A549 (cell line): Measurements from ENCODE around the gene DPEP2. TPM values are rescaled to one million over a fixed set of nuclear protein-coding genes. Genes with fewer than 3 reads are reported as not detected.

Source experiments
- ATAC-seq, 2 experiments: fragments of 200-7000 bp in 1 of 2; fragments of >200 bp in 1 of 2; cut with Nextera tagmentation in 1 of 2; cut with Tn5 transposase in 1 of 2; 3 replicates each; pipeline versions ENCODE4 v1.8.0 to v1.9.1; 2018 to 2020; ENCODE audit warnings: mild to moderate bottlenecking in 1 of 2, moderate library complexity in 1 of 2
- CTCF ChIA-PET: fragments of 300-600 bp; sonication (Branson Sonifier 250); formaldehyde crosslinking; extraction: SDS; loops from one replicate; lab custom pipeline; 2021; ENCODE audit warnings: antibody characterized with exemption, inconsistent platforms; lab: Yijun Ruan, JAX
- POLR2A ChIA-PET: fragments of 350-600 bp; formaldehyde crosslinking; extraction: SDS; loops from one replicate; lab custom pipeline; 2021; ENCODE audit warnings: antibody characterized with exemption, inconsistent platforms; lab: Yijun Ruan, JAX
- DNase-seq, 2 experiments: peaks; one replicate each; pipeline versions ENCODE4 v3.0.0 to v3.0.0-alpha.2; 2011 to 2016; ENCODE audit warnings: low read depth in 1 of 2, low spot score in 1 of 2
- FAIRE-seq: peaks from 2 replicates; lab custom pipeline; 2011; peaks lifted over from hg19 to GRCh38; lab: Jason Lieb, UNC
- H3K27ac ChIP-seq, 2 experiments: fragments of >200 bp; sonication (Bioruptor Twin); formaldehyde crosslinking; 3 replicates each; pipeline ENCODE4 v1.5.1; 2016 to 2017
- H3K4me1 ChIP-seq: fragments of >200 bp; sonication (Bioruptor Twin); formaldehyde crosslinking; 3 replicates; pipeline ENCODE4 v1.6.1; 2016
- H3K4me2 ChIP-seq: fragments of >200 bp; sonication (Bioruptor Twin); formaldehyde crosslinking; 3 replicates; pipeline ENCODE4 v1.6.1; 2016
- H3K4me3 ChIP-seq: fragments of >200 bp; sonication (Bioruptor Twin); formaldehyde crosslinking; 3 replicates; pipeline ENCODE4 v1.5.1; 2016
- H3K9me3 ChIP-seq: fragments of >200 bp; sonication (Bioruptor Twin); formaldehyde crosslinking; 3 replicates; pipeline ENCODE4 v1.6.1; 2016
- ATOH8 ChIP-seq: fragments of 250-450 bp; sonication (Bioruptor Pico); IDR thresholded peaks from 2 replicates; pipeline ENCODE4 v1.5.0; 2020; ENCODE audit warnings: low read depth, mild to moderate bottlenecking, moderate library complexity
- CEBPB ChIP-seq, 2 experiments: fragments of >200 bp in 1 of 2; sonication (Bioruptor Twin) in 1 of 2; formaldehyde crosslinking in 1 of 2; IDR thresholded peaks; 2 replicates each; pipeline ENCODE4 v1.6.1; 2012 to 2016
- E2F6 ChIP-seq: IDR thresholded peaks from 2 replicates; pipeline ENCODE4 v1.6.1; 2012; ENCODE audit warnings: low read depth, borderline replicate concordance
- EHF ChIP-seq: fragments of 250-450 bp; sonication (Bioruptor Pico); IDR thresholded peaks from 2 replicates; pipeline ENCODE4 v1.5.0; 2020; ENCODE audit warnings: mild to moderate bottlenecking
- EHMT2 ChIP-seq: fragments of 200-600 bp; sonication (generic); IDR thresholded peaks from 2 replicates; pipeline ENCODE4 v1.6.1; 2016; ENCODE audit warnings: antibody characterized with exemption, low read depth, mild to moderate bottlenecking, moderate library complexity
- EP300 ChIP-seq, 2 experiments: fragments of >200 bp; sonication (Bioruptor Twin); formaldehyde crosslinking; IDR thresholded peaks; 2 replicates in 1 of 2; 3 replicates in 1 of 2; pipeline ENCODE4 v1.6.1; 2016 to 2017
- FOSL2 ChIP-seq, 2 experiments: fragments of 450-650 bp in 1 of 2; fragments of >200 bp in 1 of 2; sonication (Bioruptor Twin) in 1 of 2; formaldehyde crosslinking; IDR thresholded peaks; 2 replicates each; pipeline versions ENCODE4 v1.5.0 to v1.6.1; 2016 to 2020; ENCODE audit warnings: mild to moderate bottlenecking in 1 of 2, moderate library complexity in 1 of 2
- GATA3 ChIP-seq: IDR thresholded peaks from 2 replicates; pipeline ENCODE4 v1.6.1; 2012; ENCODE audit warnings: borderline replicate concordance
- HDAC2 ChIP-seq: fragments of 200-600 bp; sonication (generic); IDR thresholded peaks from 2 replicates; pipeline ENCODE4 v1.6.1; 2016
- HMGXB4 ChIP-seq: fragments of 250-450 bp; sonication (Bioruptor Pico); IDR thresholded peaks from 2 replicates; pipeline ENCODE4 v1.5.0; 2021; ENCODE audit warnings: mild to moderate bottlenecking, moderate library complexity, borderline replicate concordance
- JUN ChIP-seq, 2 experiments: fragments of >200 bp; sonication (Bioruptor Twin); formaldehyde crosslinking; IDR thresholded peaks; 2 replicates in 1 of 2; 3 replicates in 1 of 2; pipeline ENCODE4 v1.6.1; 2016 to 2017
- KDM1A ChIP-seq: fragments of 200-600 bp; sonication (generic); IDR thresholded peaks from 2 replicates; pipeline ENCODE4 v1.6.1; 2016; ENCODE audit warnings: low read depth, mild to moderate bottlenecking
- KDM5A ChIP-seq: fragments of 200-600 bp; sonication (generic); IDR thresholded peaks from 2 replicates; pipeline ENCODE4 v1.6.1; 2016; ENCODE audit warnings: antibody characterized with exemption, mild to moderate bottlenecking
- MAX ChIP-seq: IDR thresholded peaks from 2 replicates; pipeline ENCODE4 v1.6.1; 2012
- MAZ ChIP-seq: fragments of 150-350 bp; IDR thresholded peaks from 2 replicates; pipeline ENCODE4 v1.6.1; 2014; ENCODE audit warnings: antibody characterized with exemption, low read depth, low read length, borderline replicate concordance
- MYC ChIP-seq: IDR thresholded peaks from 2 replicates; pipeline ENCODE4 v1.6.1; 2012; ENCODE audit warnings: mild to moderate bottlenecking, inconsistent platforms, low read length, improper control_type of control experiment, borderline replicate concordance
- NFE2L2 ChIP-seq: fragments of 150-350 bp; conservative IDR thresholded peaks from 2 replicates; pipeline ENCODE4 v1.6.1; 2014; ENCODE audit warnings: low read length
- PBX3 ChIP-seq: IDR thresholded peaks from 2 replicates; pipeline ENCODE4 v1.6.1; 2012
- POLR2A ChIP-seq: IDR thresholded peaks from 2 replicates; pipeline ENCODE4 v1.6.1; 2012; ENCODE audit warnings: mild to moderate bottlenecking, low read length
- POLR2AphosphoS2 ChIP-seq: conservative IDR thresholded peaks from 2 replicates; pipeline ENCODE4 v1.6.1; 2012; ENCODE audit warnings: low read length, improper control_type of control experiment, inconsistent platforms
- RAD21 ChIP-seq, 2 experiments: fragments of >200 bp in 1 of 2; sonication (Bioruptor Twin) in 1 of 2; formaldehyde crosslinking in 1 of 2; IDR thresholded peaks in 1 of 2; conservative IDR thresholded peaks in 1 of 2; 2 replicates in 1 of 2; 3 replicates in 1 of 2; pipeline ENCODE4 v1.6.1; 2012 to 2018; ENCODE audit warnings: inconsistent platforms in 1 of 2
- RARB ChIP-seq: fragments of 250-450 bp; sonication (Bioruptor Pico); IDR thresholded peaks from 2 replicates; pipeline ENCODE4 v1.8.0; 2021; ENCODE audit warnings: mild to moderate bottlenecking, moderate library complexity
- RCOR1 ChIP-seq: fragments of 150-350 bp; IDR thresholded peaks from 2 replicates; pipeline ENCODE4 v1.6.1; 2014; ENCODE audit warnings: antibody characterized with exemption, low read length, low read depth
- REST ChIP-seq: fragments of 200-600 bp; sonication (generic); IDR thresholded peaks from 2 replicates; pipeline ENCODE4 v1.6.1; 2016; ENCODE audit warnings: antibody characterized with exemption, mild to moderate bottlenecking, moderate library complexity
- RFX5 ChIP-seq: fragments of 450-650 bp; IDR thresholded peaks from 2 replicates; pipeline ENCODE4 v1.7.1; 2014; ENCODE audit warnings: antibody characterized with exemption, mild to moderate bottlenecking, moderate library complexity
- USF2 ChIP-seq: fragments of 450-650 bp; IDR thresholded peaks from 2 replicates; pipeline ENCODE4 v1.6.1; 2014; ENCODE audit warnings: antibody characterized with exemption
- ZC3H11A ChIP-seq: fragments of 450-650 bp; IDR thresholded peaks from 2 replicates; pipeline ENCODE4 v1.6.1; 2014; ENCODE audit warnings: antibody characterized with exemption, mild to moderate bottlenecking
- ZNF302 ChIP-seq: fragments of 250-450 bp; sonication (Bioruptor Pico); IDR thresholded peaks from 2 replicates; pipeline ENCODE4 v1.9.0; 2021; ENCODE audit warnings: inconsistent platforms, mild to moderate bottlenecking, moderate library complexity
- ZSCAN20 ChIP-seq: fragments of 250-450 bp; sonication (Bioruptor Pico); IDR thresholded peaks from 2 replicates; pipeline ENCODE4 v1.8.0; 2022; ENCODE audit warnings: mild to moderate bottlenecking, moderate library complexity
- WGBS: methylation state at CpG from one replicate; pipeline ENCODE4 v1.1.6; 2017; ENCODE audit errors: missing lambda C conversion rate; 5-methylcytosine and 5-hydroxymethylcytosine counted together
- polyA plus RNA-seq, 4 experiments: library from polyadenylated mRNA; depleted of rRNA in 3 of 4; stranded (reverse); fragments of >200 nt; fragmentation: RNase III in 1 of 4; extraction: RNeasy Plus Mini Kit Qiagen cat#74134 plus additional on column Dnase treatment in 1 of 4; gene quantifications; 2 replicates in 3 of 4; 3 replicates in 1 of 4; pipeline ENCODE4 v1.2.3, GENCODE V29; 2011 to 2017

The DPEP2 gene
- polyA plus RNA-seq, 2 of the 4 experiments (the other 2 are of a cell fraction), result not detected

GRCh38 chr16:67962135-67962534 lies 37.1 kb downstream of the DPEP2 start:
- Histone ChIP-seq H3K27ac (no peak overlapping the region), H3K4me3 (no peak overlapping the region), H3K4me2 (no peak overlapping the region), H3K4me1 (peaks cover 16% of the 10 kb centered on the region), H3K9me3 (no peaks in the 10 kb centered on the region)
- FAIRE-seq (no peak), ATAC-seq (no peak), DNase-seq (no peak)
- CTCF ChIA-PET, result interaction anchor here (0.9 to 1.9 kb wide), 5 partner anchors 10 to 146 kb away, joined by 3 to 9 read pairs (median 3); no protein-coding TSS in a partner anchor
- 92% methylated on average over 8 of the region's 8 CpGs for WGBS
- TF ChIP-seq ATOH8 (CRISPR knock-in tag), result no peak
- no peak for TF ChIP-seq E2F6
- no peak for TF ChIP-seq MYC
- TF ChIP-seq RARB (CRISPR knock-in tag), result no peak
- TF ChIP-seq USF2, result no peak
- no peak for TF ChIP-seq ZC3H11A
- no peak for TF ChIP-seq REST
- no peak for TF ChIP-seq RCOR1
- no peak for TF ChIP-seq KDM1A
- TF ChIP-seq JUN (IDR thresholded peaks at IDR 0.05), result no peak
- TF ChIP-seq MAZ, result no peak
- TF ChIP-seq KDM5A, result no peak
- no peak for TF ChIP-seq HMGXB4
- TF ChIP-seq EHF (CRISPR knock-in tag), result no peak
- no peak for TF ChIP-seq FOSL2 (IDR thresholded peaks at IDR 0.05)
- no peak for TF ChIP-seq FOSL2 (CRISPR knock-in tag; IDR thresholded peaks at IDR 0.05)
- TF ChIP-seq POLR2A, result no peak
- TF ChIP-seq MAX, result no peak
- POLR2A ChIA-PET, result no interaction called here

GRCh38 chr16:67961551-67961957 lies 37.7 kb downstream of the DPEP2 start:
- Histone ChIP-seq H3K4me2 (no peak overlapping the region), H3K4me3 (no peak overlapping the region), H3K4me1 (peaks cover 10% of the 10 kb centered on the region), H3K27ac (no peak overlapping the region), H3K9me3 (no peaks in the 10 kb centered on the region)
- ATAC-seq, result no peak
- WGBS, result 89% methylated on average over 13 of the region's 13 CpGs
- ChIA-PET POLR2A (no interaction called here), CTCF (interaction anchor here (1.6 to 1.9 kb wide), 2 partner anchors 9 to 145 kb away, joined by 4 to 6 read pairs; no protein-coding TSS in a partner anchor)
- no peak for FAIRE-seq
- no peak for DNase-seq
- TF ChIP-seq ZSCAN20 (CRISPR knock-in tag) (no peak), GATA3 (no peak), HDAC2 (no peak), ZNF302 (no peak), MAX (no peak), EP300 (IDR thresholded peaks at IDR 0.05) (no peak), PBX3 (no peak), ZC3H11A (no peak), CEBPB (IDR thresholded peaks at IDR 0.05) (no peak), POLR2A (no peak), POLR2AphosphoS2 (no peak), EHF (CRISPR knock-in tag) (no peak), EHMT2 (no peak), NFE2L2 (no peak), RAD21 (conservative IDR thresholded peaks at IDR 0.05 in 1 of 2, IDR thresholded peaks at IDR 0.05 in 1 of 2) (no peak), RFX5 (no peak)
- TF ChIP-seq, all 56 proteins: peak for 0
